Medulla oblongata (tissue), 1 donor: ENCODE results near the gene TBC1D5.
A peak's percentile ranks its signal among the peaks of the same experiment; 100 is the strongest.
"Not testable (repeated sequence)": the region's sequence is repeated elsewhere in the genome, so short reads cannot be mapped to it uniquely, and the experiment has no call there.

Source experiments
- DNase-seq: peaks from one replicate; pipeline ENCODE4 v3.0.0-alpha.2; 2015; ENCODE audit errors: extremely low spot score

The TBC1D5 gene

DNA sequence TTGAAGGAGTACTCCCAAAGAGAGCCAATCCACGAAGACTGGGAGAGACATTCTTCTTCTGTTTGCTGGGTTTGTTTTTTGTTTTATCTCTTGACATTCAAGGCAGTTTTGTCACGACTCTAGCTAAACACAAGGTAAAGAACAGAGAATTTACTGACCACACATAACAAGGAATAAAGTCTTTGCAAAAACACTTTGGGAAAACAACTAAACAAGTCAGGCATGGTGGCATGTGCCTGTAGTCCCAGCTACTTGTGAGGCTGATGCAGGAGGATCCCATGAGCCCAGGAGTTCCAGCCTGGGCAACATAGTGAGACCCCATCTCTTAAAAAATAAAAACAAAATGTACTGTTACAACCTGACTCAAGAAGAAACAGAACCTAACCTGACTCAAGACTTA is 28.0 kb downstream of the TBC1D5 start:
- DNase-seq: no peak

DNA sequence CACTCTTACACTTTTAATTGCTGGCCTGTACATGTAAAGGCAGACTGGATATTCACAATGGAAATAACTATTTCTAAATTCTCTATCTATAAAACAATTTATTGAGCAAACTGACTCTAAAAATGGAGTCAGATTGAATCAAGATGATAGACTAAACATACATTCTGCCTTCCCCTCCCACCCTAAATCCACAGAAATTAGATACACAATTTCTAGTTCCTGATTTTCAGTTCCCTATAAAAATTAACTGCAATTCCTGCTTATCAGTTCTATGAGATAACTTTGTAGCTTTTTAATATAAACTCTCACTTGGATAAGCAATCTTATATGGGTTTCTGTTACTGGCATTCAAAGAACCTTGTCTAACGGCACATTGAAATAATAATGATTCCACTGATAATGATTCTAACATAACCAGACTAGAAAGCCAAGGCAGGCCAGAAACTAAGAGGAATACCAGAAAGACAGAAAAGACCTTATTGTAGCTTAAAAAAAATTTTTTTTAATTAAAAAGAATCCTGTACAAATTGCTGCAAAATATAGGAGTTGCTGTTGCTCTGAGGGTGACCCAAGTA is 33.1 kb downstream of the TBC1D5 start:
- DNase-seq: no peak

DNA sequence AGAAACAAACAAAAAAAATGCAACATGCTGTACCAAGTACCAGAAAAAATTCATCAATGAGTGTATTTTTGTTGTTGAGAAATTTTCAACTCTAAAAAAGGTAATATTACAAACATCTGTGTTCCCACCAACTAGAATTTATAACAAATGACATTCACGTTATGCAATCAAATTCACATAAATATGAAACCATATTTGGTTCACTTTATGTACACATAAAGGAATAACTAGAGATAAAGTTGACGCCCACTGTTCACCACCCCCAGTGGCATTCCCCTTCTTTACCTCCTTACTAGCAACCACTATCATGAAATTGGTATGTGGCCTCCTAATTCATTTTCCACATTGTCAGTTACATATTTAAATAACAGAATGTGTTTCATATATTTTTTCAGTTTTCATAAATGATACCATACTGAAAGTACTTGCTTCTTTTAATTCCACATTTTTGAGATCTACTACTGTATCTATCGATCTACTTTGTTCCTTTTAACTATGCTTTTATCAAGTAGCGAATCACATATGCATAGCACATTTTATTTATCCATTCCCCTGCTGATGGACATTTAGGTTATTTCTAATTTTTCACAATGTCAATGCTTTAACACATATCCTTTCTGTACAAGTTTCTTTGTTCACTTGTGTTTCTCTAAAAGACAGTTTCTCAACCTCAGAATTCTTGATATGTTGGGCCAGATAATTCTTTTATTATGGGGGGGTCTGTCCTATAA is 34.5 kb downstream of the TBC1D5 start:
- DNase-seq: no peak

DNA sequence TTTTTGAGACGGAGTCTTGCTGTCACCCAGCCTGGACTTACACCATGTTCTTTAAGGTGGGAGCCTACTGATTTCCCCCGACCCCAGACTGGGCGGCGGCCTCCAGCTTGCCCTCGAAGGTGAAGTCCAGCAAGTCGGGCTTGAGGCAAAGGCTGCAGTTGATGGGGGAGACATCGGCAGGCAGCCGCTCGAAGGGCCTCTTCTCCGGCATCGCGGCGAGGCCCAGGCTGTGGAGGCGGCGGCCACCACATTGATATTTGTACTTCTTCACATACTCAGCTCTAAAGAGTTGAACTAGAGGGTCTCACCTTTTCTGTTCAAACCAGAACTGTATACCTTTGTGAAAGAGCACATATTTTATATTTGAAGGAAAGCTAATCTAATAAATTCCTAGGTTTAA is 36.4 kb downstream of the TBC1D5 start:
- not testable (repeated sequence) for DNase-seq

DNA sequence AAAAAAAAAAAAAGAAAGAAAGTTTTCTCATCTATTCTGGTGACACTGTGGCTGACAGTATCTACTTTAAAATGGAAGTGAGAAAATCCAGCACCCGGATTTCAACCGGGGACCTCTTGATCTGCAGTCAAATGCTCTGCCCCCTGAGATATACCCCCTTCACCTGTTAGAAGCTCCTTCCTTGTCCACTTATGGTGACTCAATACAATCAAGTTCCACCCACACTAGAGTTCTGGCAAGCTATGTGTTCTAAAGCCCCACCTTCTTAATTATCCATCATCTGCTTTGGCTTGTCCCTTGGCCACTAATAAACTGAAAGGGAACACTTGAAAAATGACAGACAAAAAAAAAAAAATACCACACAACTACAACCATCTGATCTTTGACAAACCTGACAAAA is 42.6 kb downstream of the TBC1D5 start:
- not testable (repeated sequence) for DNase-seq

DNA sequence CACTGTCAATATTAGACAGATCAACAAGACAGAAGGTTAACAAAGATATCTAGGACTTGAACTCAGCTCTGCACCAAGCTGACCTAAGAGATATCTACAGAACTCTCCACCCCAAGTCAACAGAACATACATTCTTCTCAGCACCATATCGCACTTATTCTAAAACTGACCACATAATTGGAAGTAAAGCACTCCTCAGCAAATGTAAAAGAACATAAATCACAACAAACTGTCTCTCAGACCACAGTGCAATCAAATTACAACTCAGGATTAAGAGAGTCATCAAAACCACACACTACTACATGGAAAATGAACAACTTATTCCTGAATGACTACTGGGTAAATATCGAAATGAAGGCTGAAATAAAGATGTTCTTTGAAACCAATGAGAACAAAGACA is 46.8 kb downstream of the TBC1D5 start:
- not testable (repeated sequence) for DNase-seq

DNA sequence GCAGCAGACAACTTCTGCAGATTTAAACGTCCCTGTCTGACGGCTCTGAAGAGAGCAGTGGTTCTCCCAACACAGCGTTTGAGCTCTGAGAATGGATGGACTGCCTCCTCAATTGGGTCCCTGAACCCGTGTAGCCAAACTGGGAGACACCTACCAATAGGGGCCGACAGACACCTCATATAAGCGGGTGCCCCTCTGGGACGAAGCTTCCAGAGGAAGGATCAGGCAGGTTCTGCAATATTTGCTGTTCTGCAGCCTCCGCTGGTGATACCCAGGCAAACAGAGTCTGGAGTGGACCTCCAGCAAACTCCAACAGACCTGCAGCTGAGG is 48.8 kb downstream of the TBC1D5 start:
- not testable (repeated sequence) for DNase-seq

DNA sequence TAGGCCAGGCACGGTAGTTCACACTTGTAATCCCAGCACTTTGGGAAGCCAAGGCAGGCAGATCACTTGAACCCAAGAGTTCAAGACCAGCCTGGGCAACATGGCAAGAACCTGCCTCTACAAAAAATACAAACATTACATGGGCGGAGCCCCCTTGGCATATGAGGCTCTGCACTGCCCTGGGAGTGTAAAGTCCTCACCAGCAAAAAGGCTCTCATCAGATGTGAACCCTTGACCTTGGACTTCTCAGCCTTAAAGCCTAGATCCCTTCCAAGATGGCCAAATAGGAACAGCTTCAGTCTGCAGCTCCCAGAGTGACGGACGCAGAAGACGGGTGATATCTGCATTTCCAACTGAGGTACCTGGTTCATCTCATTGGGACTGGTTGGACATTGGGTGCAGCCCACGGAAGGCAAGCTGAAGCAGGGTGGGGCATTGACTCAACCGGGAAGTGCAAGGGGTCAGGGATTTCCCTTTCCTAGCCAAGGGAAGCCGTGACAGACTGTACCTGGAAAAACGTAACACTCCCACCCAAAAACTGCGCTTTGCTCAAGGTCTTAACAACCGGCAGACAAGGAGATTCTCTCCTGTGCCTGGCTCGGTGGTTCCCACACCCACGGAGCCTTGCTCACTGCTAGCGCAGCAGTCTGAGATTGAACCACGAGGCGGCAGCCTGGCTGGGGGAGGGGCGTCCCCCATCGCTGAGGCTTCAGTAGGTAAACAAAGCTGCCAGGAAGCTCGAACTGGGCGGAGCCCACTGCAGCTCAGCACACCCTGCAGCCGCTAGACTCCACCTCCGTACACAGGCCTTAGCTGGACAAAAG is 49.4 kb downstream of the TBC1D5 start:
- DNase-seq: not testable (repeated sequence)

DNA sequence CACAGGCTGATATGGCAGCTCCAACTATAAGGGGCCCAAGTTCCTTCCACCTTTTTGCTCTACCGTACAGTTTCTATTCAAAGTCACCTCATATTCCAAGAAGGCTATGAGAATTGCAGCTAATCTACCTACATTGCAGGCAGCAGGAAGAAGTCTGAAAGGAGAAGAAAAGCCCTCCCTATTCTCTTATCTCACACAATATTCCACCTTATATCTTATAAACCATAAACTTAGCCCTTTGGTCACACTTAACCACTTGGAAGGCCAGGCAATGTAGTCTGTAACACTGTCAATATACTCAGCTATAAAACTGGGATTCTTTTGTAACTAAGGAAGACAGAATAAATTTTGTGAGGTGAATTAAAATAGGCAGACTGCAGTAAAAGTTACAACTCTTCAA is 54.9 kb downstream of the TBC1D5 start:
- DNase-seq: no peak

DNA sequence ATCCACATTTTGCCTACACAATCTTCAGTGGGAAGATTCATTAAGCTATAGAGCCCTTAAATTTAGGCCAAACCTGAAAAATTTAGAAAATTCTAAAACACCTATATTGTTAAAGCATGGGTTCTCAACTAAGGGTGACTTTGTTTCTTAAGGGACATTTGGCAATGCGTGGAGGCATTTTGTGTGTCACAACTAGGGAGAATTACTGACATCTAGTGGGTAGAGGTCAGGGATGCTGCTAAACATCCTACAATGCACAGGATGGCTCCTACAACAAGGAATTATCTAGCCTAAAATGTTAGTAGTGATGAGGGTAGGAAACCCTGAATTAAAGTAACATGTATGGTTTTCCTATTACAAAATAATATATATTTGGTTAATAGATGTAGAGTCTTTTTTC is 55.8 kb downstream of the TBC1D5 start:
- DNase-seq: peak; percentile 68

DNA sequence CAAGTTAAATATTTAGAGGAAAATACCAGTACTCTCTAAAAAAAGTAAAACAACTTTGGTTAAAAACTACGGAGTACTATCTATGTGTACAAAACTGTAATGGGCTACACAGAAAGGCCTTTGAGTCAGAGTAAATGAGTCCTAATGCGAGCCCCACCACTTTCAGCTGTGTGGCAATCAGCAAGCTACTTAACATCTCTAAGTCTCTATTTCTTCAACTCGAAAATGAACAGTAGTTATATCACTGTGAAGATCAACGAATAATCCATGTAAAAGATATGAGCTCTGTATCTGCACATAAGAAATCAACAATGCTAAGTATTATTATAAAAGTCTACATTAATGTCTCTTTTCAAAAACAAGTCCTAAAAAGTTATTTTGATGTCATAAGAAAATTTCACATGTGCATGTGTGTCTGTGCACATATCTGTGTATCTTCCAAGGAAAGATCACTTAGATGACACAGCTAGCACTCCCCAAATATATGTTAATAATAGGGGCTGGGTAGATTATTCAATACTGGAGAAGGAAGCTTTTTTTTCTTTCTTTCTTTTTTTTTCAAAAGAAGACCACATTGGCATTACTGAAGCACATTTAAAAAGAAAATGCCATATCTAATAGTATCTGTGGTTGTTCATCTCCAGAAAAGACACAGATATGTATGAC is 58.8 kb downstream of the TBC1D5 start:
- DNase-seq: no peak

DNA sequence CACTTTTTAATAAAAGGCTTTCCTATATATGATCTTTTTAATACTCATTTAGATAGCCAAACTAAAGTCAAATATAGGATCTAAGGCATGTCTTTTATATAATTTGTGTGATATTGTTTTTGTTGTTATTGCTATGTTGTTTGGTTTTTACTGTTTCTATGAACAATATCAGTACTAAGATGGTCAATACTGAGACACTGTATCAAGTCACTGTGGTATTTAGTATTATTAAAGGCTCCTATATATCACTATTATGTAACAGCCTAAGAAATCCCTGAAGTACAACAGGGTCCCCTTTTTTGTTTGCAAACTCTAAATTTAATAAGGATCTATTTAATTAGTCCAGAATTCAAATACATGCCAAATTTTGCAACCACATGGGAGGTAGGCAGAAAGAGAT is 61.9 kb downstream of the TBC1D5 start:
- no peak for DNase-seq

DNA sequence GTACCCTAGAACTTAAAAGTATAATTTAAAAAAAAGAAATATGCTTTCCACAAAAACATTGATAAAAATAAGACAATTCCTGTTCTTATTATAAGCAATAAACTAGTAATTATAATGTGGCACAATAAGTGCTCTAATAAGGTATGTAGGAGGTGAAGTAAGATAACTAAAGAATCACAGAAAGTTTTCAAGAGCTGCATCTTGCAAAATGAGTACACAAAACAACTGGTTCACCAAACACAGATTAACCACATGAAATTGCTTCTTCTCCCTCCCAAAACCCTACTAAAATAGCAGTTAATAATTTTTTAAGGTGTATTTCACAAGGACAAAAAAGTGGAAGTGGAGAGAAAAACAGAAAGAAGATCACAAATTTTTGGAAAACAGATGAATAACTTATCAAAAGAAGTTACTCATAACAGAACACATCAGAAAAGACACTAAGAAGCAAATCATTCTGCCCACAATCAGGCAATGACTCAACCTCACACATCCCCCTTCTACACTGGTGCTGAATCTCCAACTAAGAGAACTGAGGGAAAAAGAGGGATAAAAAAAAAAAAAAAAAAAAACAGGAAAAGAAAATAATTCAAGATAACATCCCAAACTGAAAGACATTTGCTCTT is 64.2 kb downstream of the TBC1D5 start:
- no peak for DNase-seq

DNA sequence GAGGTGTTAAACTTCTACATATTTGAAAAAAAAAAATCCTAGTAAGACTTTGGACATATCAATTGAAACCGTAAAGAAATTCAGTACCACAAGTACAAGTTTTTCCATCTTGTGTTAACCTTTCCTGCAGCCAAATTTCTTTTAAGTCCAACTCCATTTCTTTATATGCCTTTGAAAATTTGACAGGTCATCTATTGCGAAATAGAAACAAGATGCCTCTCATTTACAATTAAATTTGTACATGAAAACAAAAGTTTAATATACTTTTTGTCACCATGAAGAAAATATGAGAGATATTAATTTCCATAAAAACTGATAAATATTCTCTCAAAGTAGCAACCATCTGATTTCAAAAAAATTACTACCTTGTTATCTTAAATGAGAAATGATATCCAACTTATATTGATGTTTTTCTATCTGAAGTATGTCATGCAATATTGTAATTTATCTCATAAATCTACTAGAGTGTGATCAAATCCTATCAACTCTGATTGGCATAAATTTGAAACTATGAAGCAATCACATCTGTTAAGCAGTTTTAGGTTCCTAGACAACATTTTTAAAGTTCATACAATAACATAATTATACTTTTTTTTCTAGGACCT is 68.2 kb downstream of the TBC1D5 start:
- no peak for DNase-seq

DNA sequence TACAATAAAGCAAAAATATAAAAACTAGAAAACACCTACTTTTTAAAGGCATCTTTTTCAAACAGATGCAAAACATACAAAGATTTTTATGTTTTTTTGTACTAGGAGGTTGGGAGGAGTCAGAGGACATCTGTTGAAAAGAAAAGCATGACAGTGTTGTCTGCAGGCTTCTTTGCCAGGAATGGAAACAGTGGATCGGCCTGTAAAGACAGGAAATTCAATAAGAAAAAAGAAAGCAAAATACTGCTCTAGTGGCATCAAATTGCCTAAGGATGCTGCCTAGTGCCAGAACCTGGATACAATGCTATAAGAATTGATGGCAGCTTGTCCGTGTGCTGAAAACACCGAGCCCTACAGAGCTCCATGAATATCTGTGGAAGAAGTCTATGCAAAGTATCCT is 69.9 kb downstream of the TBC1D5 start:
- DNase-seq: peak; percentile 70

DNA sequence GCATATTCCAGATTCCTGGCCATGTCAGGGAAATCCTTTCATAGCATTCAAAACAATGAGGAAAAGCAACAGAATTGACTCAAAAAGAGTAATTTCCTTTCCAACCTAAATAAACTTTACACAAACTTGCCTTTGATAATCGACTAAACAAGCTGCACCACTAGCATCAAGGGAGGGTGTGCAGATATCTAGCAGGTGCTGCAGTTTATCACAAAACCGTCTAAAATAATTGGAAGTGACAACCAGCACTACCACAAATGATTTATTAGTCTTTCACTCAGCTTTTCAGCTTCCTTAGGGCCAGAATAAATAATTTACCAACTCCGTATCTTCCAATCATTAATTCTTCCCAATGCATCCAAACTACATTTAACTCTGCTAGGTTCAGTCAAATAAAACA is 71.7 kb downstream of the TBC1D5 start:
- DNase-seq: no peak

DNA sequence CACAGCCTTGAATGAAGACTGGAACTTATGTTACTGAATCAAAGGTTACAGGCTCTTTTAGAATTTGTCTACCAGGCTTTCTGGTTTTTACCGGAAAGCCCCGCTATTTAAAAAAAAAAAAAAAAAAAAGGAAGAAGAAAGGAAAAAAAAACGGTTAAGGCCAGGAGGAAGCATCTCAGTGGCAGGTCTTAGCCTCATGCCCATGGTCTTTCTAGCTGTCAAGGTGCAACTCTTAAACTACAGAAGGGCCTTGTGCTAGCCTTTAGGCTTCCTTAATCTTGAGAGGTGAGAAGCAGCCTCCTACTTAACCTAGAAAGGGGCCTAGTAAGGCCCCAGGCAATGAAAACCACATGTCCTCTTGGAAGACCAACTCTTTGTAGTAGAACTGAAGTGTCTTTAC is 77.5 kb downstream of the TBC1D5 start:
- DNase-seq: no peak

DNA sequence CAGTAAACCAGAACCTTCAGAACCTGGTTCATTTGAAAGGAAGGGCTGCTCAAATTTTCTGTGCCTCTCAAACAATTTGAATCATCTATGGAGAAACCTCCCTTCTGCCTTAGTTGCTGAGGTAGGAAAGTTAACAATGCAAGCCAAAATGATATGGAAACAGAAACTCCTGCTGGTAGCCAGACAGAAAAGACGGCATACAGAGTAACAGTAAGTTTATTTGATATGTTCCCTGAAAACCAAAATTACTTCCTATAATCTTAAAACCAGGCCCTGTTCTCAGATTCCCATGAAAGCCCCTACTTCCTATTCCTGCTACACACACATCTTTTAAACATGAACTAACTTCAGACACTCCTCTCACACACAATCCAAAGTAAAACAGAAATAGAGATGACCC is 86.2 kb downstream of the TBC1D5 start:
- no peak for DNase-seq

DNA sequence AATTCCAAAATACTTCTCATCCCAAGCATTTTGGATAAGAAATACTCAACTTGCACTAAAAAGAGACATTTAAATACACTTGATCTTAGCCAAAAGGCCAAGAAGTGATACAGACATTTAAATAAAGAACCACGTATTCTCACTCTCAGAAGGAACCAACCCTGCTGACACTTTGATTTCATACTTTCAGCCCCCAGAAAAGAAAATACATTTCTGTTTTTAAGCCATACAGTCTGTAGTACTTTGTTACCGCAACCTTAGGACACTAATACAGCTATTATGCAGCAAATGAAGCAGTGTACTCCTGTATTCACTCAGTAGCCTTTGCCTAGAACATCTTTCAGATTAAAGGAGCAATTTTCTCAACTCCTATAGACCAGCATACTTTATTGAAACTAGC is 86.7 kb downstream of the TBC1D5 start:
- DNase-seq: no peak

DNA sequence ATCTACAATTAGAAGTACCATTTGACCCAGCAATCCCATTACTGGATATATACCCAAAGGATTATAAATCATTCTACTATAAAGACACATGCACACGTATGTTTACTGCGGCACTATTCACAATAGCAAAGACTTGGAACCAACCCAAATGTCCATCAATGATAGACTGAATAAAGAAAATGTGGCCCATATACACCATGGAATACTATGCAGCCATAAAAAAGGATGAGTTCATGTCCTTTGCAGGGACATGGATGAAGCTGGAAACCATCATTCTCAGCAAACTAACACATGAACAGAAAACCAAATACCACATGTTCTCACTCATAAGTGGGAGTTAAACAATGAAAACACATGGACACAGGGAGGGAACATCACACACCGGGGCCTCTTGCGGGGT is 92.7 kb downstream of the TBC1D5 start:
- DNase-seq: not testable (repeated sequence)

DNA sequence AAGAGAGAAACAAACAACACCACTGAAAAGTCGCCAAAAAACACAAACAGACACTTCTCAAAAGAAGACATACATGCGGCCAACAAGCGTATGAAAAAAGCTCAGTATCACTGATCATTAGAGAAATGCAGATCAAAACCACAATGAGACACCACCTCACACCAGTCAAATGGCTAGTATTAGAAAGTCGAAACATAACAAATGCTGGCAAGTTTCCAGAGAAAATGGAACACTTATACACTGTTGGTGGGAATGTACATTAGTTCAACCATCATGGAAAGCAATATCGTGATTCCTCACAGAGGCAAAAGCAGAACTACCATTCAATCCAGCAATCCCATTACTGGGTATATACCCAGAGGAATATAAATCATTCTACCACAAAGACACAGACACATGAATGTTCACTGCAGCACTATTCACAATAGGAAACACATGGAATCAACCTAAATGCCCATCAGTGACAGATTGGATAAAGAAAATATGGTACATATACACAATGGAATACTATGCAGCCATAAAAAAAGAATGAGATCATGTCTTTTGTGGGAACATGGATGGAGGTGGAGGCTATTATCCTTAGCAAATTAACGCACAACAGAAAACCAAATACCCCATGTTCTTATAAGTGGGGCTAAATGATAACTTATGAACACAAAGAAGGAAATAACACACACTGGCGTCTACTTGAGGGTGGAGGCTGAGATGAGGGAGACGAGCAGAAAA is 93.6 kb downstream of the TBC1D5 start:
- DNase-seq: not testable (repeated sequence)
